ENCODE results near the gene APRT. TPM values are rescaled to one million over a fixed set of nuclear protein-coding genes. Genes with fewer than 3 reads are reported as not detected.

APRT gene
- total RNA-seq, 1 experiment from 2014 or later = 134 TPM

- ChIA-PET CTCF (no interaction called here), POLR2A (ENCODE audit: low non-redundant PET) (no interaction called here)
- H3K36me3 ChIP-seq (ENCODE audit: insufficient read depth, low read length, poor library complexity, severe bottlenecking) = peaks cover 3% of the 10 kb centered on the region
- no TSS peak for BruUV-seq (replicated peaks)
- H3K27ac ChIP-seq (ENCODE audit: low read depth, low read length, poor library complexity, severe bottlenecking) = no peak overlapping the region
- TF ChIP-seq EZH2 (IDR thresholded peaks at IDR 0.05; ENCODE audit: borderline replicate concordance, low read depth, low read length, poor library complexity, severe bottlenecking) (no peak), CTCF (conservative IDR thresholded peaks at IDR 0.05; ENCODE audit: low read depth, low read length) (no peak)
- intact Hi-C loops (cut with micrococcal nuclease; ENCODE audit: unreplicated experiment) = no loop called here
- H3K4me1 ChIP-seq (ENCODE audit: insufficient read depth, low read length, poor library complexity, severe bottlenecking) = no peaks in the 10 kb centered on the region
- H3K4me3 ChIP-seq (ENCODE audit: low read depth, low read length, poor library complexity, severe bottlenecking) = no peak overlapping the region
- H3K27me3 ChIP-seq (replicated peaks; ENCODE audit: insufficient read depth, low read depth, low read length, poor library complexity) = no peaks in the 10 kb centered on the region
- DNase-seq (ENCODE audit: low spot score) = no peak
- no peaks in the 10 kb centered on the region for H3K9me3 ChIP-seq (ENCODE audit: low read depth, low read length, poor library complexity, severe bottlenecking)
Measured at GRCh38 chr16:88831838-88832237, 20.1 kb upstream of the APRT start.

GRCh38 chr16:88830783-88831182 is 19.1 kb upstream of the APRT start:
- TF ChIP-seq CTCF (conservative IDR thresholded peaks at IDR 0.05; ENCODE audit: low read depth, low read length) = no peak
- TF ChIP-seq EZH2 (IDR thresholded peaks at IDR 0.05; ENCODE audit: borderline replicate concordance, low read depth, low read length, poor library complexity, severe bottlenecking) = no peak
- Histone ChIP-seq H3K27ac (ENCODE audit: low read depth, low read length, poor library complexity, severe bottlenecking) (no peak overlapping the region), H3K4me1 (ENCODE audit: insufficient read depth, low read length, poor library complexity, severe bottlenecking) (no peaks in the 10 kb centered on the region), H3K27me3 (replicated peaks; ENCODE audit: insufficient read depth, low read depth, low read length, poor library complexity) (no peaks in the 10 kb centered on the region), H3K9me3 (ENCODE audit: low read depth, low read length, poor library complexity, severe bottlenecking) (no peaks in the 10 kb centered on the region), H3K36me3 (ENCODE audit: insufficient read depth, low read length, poor library complexity, severe bottlenecking) (peaks cover 3% of the 10 kb centered on the region), H3K4me3 (ENCODE audit: low read depth, low read length, poor library complexity, severe bottlenecking) (no peak overlapping the region)
- POLR2A ChIA-PET (ENCODE audit: low non-redundant PET) = interaction anchor here (0.6 kb wide), 1 partner anchor 27 kb away, joined by 6 read pairs; the partner anchor contains the start of gene CDT1
- intact Hi-C loops (cut with micrococcal nuclease; ENCODE audit: unreplicated experiment) = no loop called here
- BruUV-seq (replicated peaks) = no TSS peak
- CTCF ChIA-PET = no interaction called here
- DNase-seq (ENCODE audit: low spot score) = no peak

- no TSS peak for BruUV-seq (replicated peaks)
- no peaks in the 10 kb centered on the region for H3K27me3 ChIP-seq (replicated peaks; ENCODE audit: insufficient read depth, low read depth, low read length, poor library complexity)
- no peak for TF ChIP-seq EZH2 (IDR thresholded peaks at IDR 0.05; ENCODE audit: borderline replicate concordance, low read depth, low read length, poor library complexity, severe bottlenecking)
- no peak for TF ChIP-seq CTCF (conservative IDR thresholded peaks at IDR 0.05; ENCODE audit: low read depth, low read length)
- peaks cover 3% of the 10 kb centered on the region for H3K36me3 ChIP-seq (ENCODE audit: insufficient read depth, low read length, poor library complexity, severe bottlenecking)
- no peak overlapping the region for H3K27ac ChIP-seq (ENCODE audit: low read depth, low read length, poor library complexity, severe bottlenecking)
- ChIA-PET CTCF (interaction anchor here (0.7 kb wide), 1 partner anchor 204 kb away, joined by 12 read pairs; no protein-coding TSS in a partner anchor), POLR2A (ENCODE audit: low non-redundant PET) (interaction anchor here (0.6 kb wide), 1 partner anchor 27 kb away, joined by 6 read pairs; the partner anchor contains the start of gene CDT1)
- no peaks in the 10 kb centered on the region for H3K9me3 ChIP-seq (ENCODE audit: low read depth, low read length, poor library complexity, severe bottlenecking)
- no peak for DNase-seq (ENCODE audit: low spot score)
- intact Hi-C loops (cut with micrococcal nuclease; ENCODE audit: unreplicated experiment) = no loop called here
- no peak overlapping the region for H3K4me3 ChIP-seq (ENCODE audit: low read depth, low read length, poor library complexity, severe bottlenecking)
- no peaks in the 10 kb centered on the region for H3K4me1 ChIP-seq (ENCODE audit: insufficient read depth, low read length, poor library complexity, severe bottlenecking)
Measured at GRCh38 chr16:88830258-88830657, 18.5 kb upstream of the APRT start.
